Thyroid gland (tissue), 4 donors: ENCODE measurements around the gene ARHGAP30.

Source experiments
- CTCF ChIP-seq, 6 experiments: fragments of 200-600 bp in 3 of 6; fragments of 450-650 bp in 3 of 6; sonication (generic) in 3 of 6; IDR thresholded peaks; one replicate each; pipeline ENCODE4 v1.5.1; 2016 to 2019; ENCODE audit warnings: antibody characterized with exemption in 6 of 6, mild to moderate bottlenecking in 2 of 6, inconsistent platforms in 1 of 6, moderate library complexity in 1 of 6
- POLR2A ChIP-seq, 2 donors: fragments of 450-650 bp; IDR thresholded peaks; one replicate each; pipeline ENCODE4 v1.6.1; 2017; ENCODE audit warnings: antibody characterized with exemption in 2 of 2, mild to moderate bottlenecking in 2 of 2, moderate library complexity in 1 of 2

GRCh38 chr1:161082483-161082882 is 12.8 kb upstream of the ARHGAP30 start:
- TF ChIP-seq CTCF (IDR thresholded peaks at IDR 0.05) (no peak), POLR2A (IDR thresholded peaks at IDR 0.05) (no peak)
